Common myeloid progenitor, CD34-positive (primary cell): ENCODE measurements around the gene IL12B.

Experiments
- CTCF ChIA-PET: fragments of 350-600 bp; sonication (Branson Sonifier 250); formaldehyde crosslinking; loops from one replicate; lab custom pipeline; 2021; ENCODE audit warnings: antibody characterized with exemption; lab: Charles Lee
- POLR2A ChIA-PET: fragments of 350-600 bp; sonication (Branson Sonifier 250); formaldehyde crosslinking; loops from one replicate; lab custom pipeline; 2021; ENCODE audit warnings: antibody characterized with exemption; lab: Charles Lee
- DNase-seq, 3 donors: peaks; one replicate each; pipeline versions ENCODE4 v3.0.0 to v3.0.0-alpha.2; 2013
- H3K27ac ChIP-seq, 2 experiments: 1 replicate in 1 of 2; 2 replicates in 1 of 2; pipeline ENCODE4 v1.7.0; 2013; ENCODE audit warnings: inconsistent platforms in 2 of 2, low read length in 2 of 2, mild to moderate bottlenecking in 2 of 2, low read depth in 1 of 2, moderate library complexity in 1 of 2; ENCODE audit not compliant: severe bottlenecking in 2 of 2, insufficient read depth in 1 of 2, poor library complexity in 1 of 2
- H3K27me3 ChIP-seq, 5 experiments: replicated peaks in 2 of 5; 1 replicate in 3 of 5; 2 replicates in 2 of 5; pipeline versions ENCODE4 v1.6.1 to v1.7.0; 2013; ENCODE audit warnings: low read length in 4 of 5, mild to moderate bottlenecking in 2 of 5, moderate library complexity in 2 of 5, inconsistent platforms in 1 of 5; ENCODE audit not compliant: insufficient read depth in 5 of 5, control insufficient read depth in 4 of 5
- H3K36me3 ChIP-seq, 4 experiments: 1 replicate in 2 of 4; 2 replicates in 2 of 4; pipeline versions ENCODE4 v1.6.1 to v1.7.0; 2013; ENCODE audit warnings: low read length in 3 of 4, control low read depth in 1 of 4, mild to moderate bottlenecking in 1 of 4; ENCODE audit not compliant: control insufficient read depth in 4 of 4, insufficient read depth in 4 of 4
- H3K4me1 ChIP-seq, 4 experiments: 1 replicate in 3 of 4; 2 replicates in 1 of 4; pipeline versions ENCODE4 v1.6.1 to v1.7.1; 2013; ENCODE audit warnings: low read length in 3 of 4, mild to moderate bottlenecking in 3 of 4, control low read depth in 1 of 4, inconsistent platforms in 1 of 4, moderate library complexity in 1 of 4; ENCODE audit not compliant: control insufficient read depth in 4 of 4, insufficient read depth in 4 of 4; ENCODE audit errors: control extremely low read depth in 1 of 4
- H3K4me3 ChIP-seq, 7 experiments: 1 replicate in 4 of 7; 2 replicates in 3 of 7; pipeline versions ENCODE4 v1.5.1 to v1.7.0; 2013; ENCODE audit warnings: mild to moderate bottlenecking in 7 of 7, low read length in 6 of 7, moderate library complexity in 6 of 7, inconsistent platforms in 2 of 7, low read depth in 2 of 7, control low read depth in 1 of 7; ENCODE audit not compliant: insufficient read depth in 4 of 7, control insufficient read depth in 1 of 7; ENCODE audit errors: extremely low read depth in 1 of 7
- H3K9me3 ChIP-seq, 5 experiments: 1 replicate in 4 of 5; 2 replicates in 1 of 5; pipeline versions ENCODE4 v1.6.1 to v1.7.1; 2013; ENCODE audit warnings: low read length in 4 of 5, mild to moderate bottlenecking in 2 of 5, inconsistent platforms in 1 of 5, low read depth in 1 of 5, moderate library complexity in 1 of 5; ENCODE audit not compliant: control insufficient read depth in 4 of 5, insufficient read depth in 2 of 5; ENCODE audit errors: control extremely low read depth in 1 of 5
- WGBS: methylation state at CpG from one replicate; pipeline ENCODE4 v1.1.5; 2013; ENCODE audit not compliant: insufficient coverage; 5-methylcytosine and 5-hydroxymethylcytosine counted together

IL12B gene

GRCh38 chr5:159341906-159342310, 11.6 kb upstream of the IL12B start:
- Histone ChIP-seq H3K27ac (no peak overlapping the region), H3K4me1 (peaks cover 16 to 47% (median 27%) of the 10 kb centered on the region in 4 experiments), H3K36me3 (no peaks in the 10 kb centered on the region), H3K27me3 (no peaks in the 10 kb centered on the region), H3K9me3 (peaks cover 0 to 10% (median 6%) of the 10 kb centered on the region in 5 experiments), H3K4me3 (no peak overlapping the region)
- peak; percentile 90 to 97 (median 96) for DNase-seq
- CTCF ChIA-PET, result interaction anchor here (0.9 to 2.2 kb wide), 6 partner anchors 12 to 94 kb away, joined by 3 to 12 read pairs (median 4); partner anchors contain the start of gene IL12B
- 5% methylated on average over 4 of the region's 4 CpGs for WGBS
- POLR2A ChIA-PET, result no interaction called here

DNA sequence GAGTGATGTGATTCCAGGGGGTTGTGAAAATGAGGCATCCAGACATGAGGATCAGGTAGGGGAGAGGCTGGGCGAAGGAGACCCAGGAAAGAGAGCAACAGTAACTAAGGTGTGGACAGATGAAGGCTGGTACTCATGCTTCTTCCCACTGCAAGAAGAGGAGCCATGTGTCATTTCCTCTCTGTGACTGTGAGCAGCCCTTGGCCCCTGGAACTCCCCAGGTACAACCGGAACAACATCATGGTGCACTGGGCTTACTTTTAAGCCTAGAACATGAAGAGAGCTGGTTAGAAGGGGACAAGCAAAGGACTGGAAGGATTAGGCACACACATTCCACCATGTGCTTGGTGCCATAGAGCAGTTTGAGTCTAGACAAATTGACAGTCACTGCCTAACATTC, 10.9 kb upstream of the IL12B start:
- H3K4me1 ChIP-seq, result peaks cover 16 to 48% (median 27%) of the 10 kb centered on the region in 4 experiments
- ChIA-PET CTCF (interaction anchor here (0.6 to 2.2 kb wide), 10 partner anchors 9 to 94 kb away, joined by 3 to 12 read pairs (median 3); partner anchors contain the start of gene IL12B), POLR2A (no interaction called here)
- peak in 1 of 3 donors; percentile 31 for DNase-seq
- H3K36me3 ChIP-seq, result no peaks in the 10 kb centered on the region
- no peak overlapping the region for H3K4me3 ChIP-seq
- H3K27ac ChIP-seq, result no peak overlapping the region
- peaks cover 0 to 10% (median 6%) of the 10 kb centered on the region in 5 experiments for H3K9me3 ChIP-seq
- no peaks in the 10 kb centered on the region for H3K27me3 ChIP-seq
- 100% methylated on average over 1 of the region's 2 CpGs for WGBS

GRCh38 chr5:159340511-159340910, 10.2 kb upstream of the IL12B start:
- POLR2A ChIA-PET, result no interaction called here
- 92% methylated on average over 4 of the region's 4 CpGs for WGBS
- no peaks in the 10 kb centered on the region for H3K27me3 ChIP-seq
- H3K27ac ChIP-seq, result no peak overlapping the region
- CTCF ChIA-PET, result interaction anchor here (0.8 to 2.2 kb wide), 5 partner anchors 10 to 80 kb away, joined by 3 to 12 read pairs (median 3); partner anchors contain the start of gene IL12B
- no peak for DNase-seq
- no peak overlapping the region for H3K4me3 ChIP-seq
- peaks cover 0 to 10% (median 6%) of the 10 kb centered on the region in 5 experiments for H3K9me3 ChIP-seq
- no peaks in the 10 kb centered on the region for H3K36me3 ChIP-seq
- peaks cover 16 to 50% (median 28%) of the 10 kb centered on the region in 4 experiments for H3K4me1 ChIP-seq

GRCh38 chr5:159339460-159339859, 9.2 kb upstream of the IL12B start:
- Histone ChIP-seq H3K27me3 (no peaks in the 10 kb centered on the region), H3K4me1 (peaks cover 16 to 50% (median 28%) of the 10 kb centered on the region in 4 experiments), H3K27ac (no peak overlapping the region), H3K36me3 (no peaks in the 10 kb centered on the region), H3K4me3 (no peak overlapping the region), H3K9me3 (peaks cover 0 to 6% (median 4%) of the 10 kb centered on the region in 5 experiments)
- CTCF ChIA-PET, result interaction anchor here (0.8 to 1.6 kb wide), 3 partner anchors 14 to 648 kb away, joined by 3 read pairs; no protein-coding TSS in a partner anchor
- POLR2A ChIA-PET, result no interaction called here
- no peak for DNase-seq
- whole genome bisulfite sequencing, result 100% methylated on average over 1 of the region's 2 CpGs

- Histone ChIP-seq H3K27ac (no peak overlapping the region), H3K9me3 (no peaks in the 10 kb centered on the region), H3K36me3 (no peaks in the 10 kb centered on the region), H3K4me3 (no peak overlapping the region), H3K4me1 (peaks cover 16 to 45% (median 29%) of the 10 kb centered on the region in 4 experiments), H3K27me3 (no peaks in the 10 kb centered on the region)
- ChIA-PET CTCF (no interaction called here), POLR2A (no interaction called here)
- DNase-seq, result no peak
Measured at GRCh38 chr5:159338118-159338517, 7.8 kb upstream of the IL12B start.

DNA sequence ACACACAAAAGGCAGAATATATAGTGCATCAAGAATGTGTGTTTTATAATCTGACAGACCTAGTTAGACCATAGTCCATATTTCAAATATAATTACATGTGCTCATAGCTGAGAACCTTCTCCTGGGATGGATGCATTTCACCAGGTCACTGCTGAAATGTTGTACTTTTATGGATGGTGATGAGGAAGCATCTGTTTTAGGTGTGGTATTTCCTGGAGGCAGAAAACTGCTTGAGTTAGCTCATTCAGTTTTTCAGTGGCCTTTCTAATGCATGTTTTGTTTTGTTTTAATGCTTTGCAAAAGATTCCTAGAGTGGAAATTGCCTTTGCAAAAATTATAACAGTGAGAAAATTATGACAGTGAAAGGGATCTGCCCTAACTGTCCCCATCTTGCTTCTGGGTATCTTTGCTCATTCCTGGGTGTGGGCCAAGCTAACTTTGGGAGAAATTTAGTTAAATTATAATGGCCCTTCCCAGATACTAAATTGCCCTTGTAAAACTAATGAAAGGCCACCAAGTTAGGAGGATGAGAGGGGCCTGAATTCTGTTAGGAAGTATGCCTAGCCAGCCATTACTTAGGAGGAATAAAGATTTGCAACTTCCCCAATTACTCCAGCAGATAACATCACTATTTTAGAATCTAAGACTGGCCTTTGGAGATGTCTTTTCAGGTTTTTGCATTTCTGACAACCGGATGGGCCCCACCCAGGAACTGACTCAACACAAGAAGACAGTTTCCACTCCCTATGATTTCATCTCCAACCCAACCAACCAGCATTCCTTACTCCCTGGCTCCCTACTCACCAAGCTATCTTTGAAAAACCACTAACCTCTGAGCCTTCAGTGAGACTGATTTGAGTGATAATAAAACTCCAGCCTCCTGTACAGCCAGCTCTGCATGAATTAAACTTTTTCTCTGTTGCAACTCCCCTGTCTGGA, 7.0 kb upstream of the IL12B start:
- Histone ChIP-seq H3K4me3 (no peak overlapping the region), H3K27ac (no peak overlapping the region), H3K27me3 (no peaks in the 10 kb centered on the region), H3K9me3 (no peaks in the 10 kb centered on the region), H3K4me1 (peaks cover 14 to 43% (median 30%) of the 10 kb centered on the region in 4 experiments), H3K36me3 (no peaks in the 10 kb centered on the region)
- WGBS, result no CpG with 5 or more reads among the region's 1 CpG
- DNase-seq, result peak in 2 of 3 donors; percentile 42 to 65
- CTCF ChIA-PET, result interaction anchor here (1.4 kb wide), 1 partner anchor 16 kb away, joined by 3 read pairs; no protein-coding TSS in a partner anchor
- POLR2A ChIA-PET, result no interaction called here

GRCh38 chr5:159336586-159336985, 6.3 kb upstream of the IL12B start:
- CTCF ChIA-PET, result interaction anchor here (1.4 kb wide), 1 partner anchor 15 kb away, joined by 3 read pairs; no protein-coding TSS in a partner anchor
- H3K4me1 ChIP-seq, result peaks cover 12 to 38% (median 27%) of the 10 kb centered on the region in 4 experiments
- no peaks in the 10 kb centered on the region for H3K9me3 ChIP-seq
- POLR2A ChIA-PET, result no interaction called here
- 100% methylated on average over 1 of the region's 5 CpGs for WGBS
- H3K27ac ChIP-seq, result no peak overlapping the region
- DNase-seq, result no peak
- no peaks in the 10 kb centered on the region for H3K27me3 ChIP-seq
- no peaks in the 10 kb centered on the region for H3K36me3 ChIP-seq
- no peak overlapping the region for H3K4me3 ChIP-seq
